ENCODE data around the gene BOD1L2. TPM values are rescaled to one million over a fixed set of nuclear protein-coding genes. Genes with fewer than 3 reads are reported as not detected.
A peak's percentile ranks its signal among the peaks of the same experiment; 100 is the strongest.

The BOD1L2 gene
- not detected for total RNA-seq
- not detected for polyA plus RNA-seq

- Mint-ChIP-seq H3K27ac (peak within 1 kb of the TSS in 1 of 3 donors; percentile 11), H3K4me3 (no peak within 1 kb of the TSS), H3K36me3 (no peaks in the 10 kb centered on the region), H3K4me1 (peaks cover 0 to 4% (median 0%) of the 10 kb centered on the region in 4 donors), H3K27me3 (peaks cover 37% of the 10 kb centered on the region), H3K9me3 (peaks cover 0 to 6% (median 0%) of the 10 kb centered on the region in 7 donors)
- H3K4me3 ChIP-seq (ENCODE audit: low read depth, low read length) = no peak within 1 kb of the TSS
- no peak for DNase-seq
- no peaks in the 10 kb centered on the region for H3K4me1 ChIP-seq (ENCODE audit: control insufficient read depth, insufficient read depth, low read length, poor library complexity, severe bottlenecking)
- no peaks in the 10 kb centered on the region for H3K9me3 ChIP-seq (ENCODE audit: control insufficient read depth in 2 of 2, low read length in 2 of 2)
- H3K27ac ChIP-seq (ENCODE audit: insufficient read depth, low read length, poor library complexity, severe bottlenecking) = no peak within 1 kb of the TSS
- no peak for ATAC-seq (ENCODE audit: low read depth in 2 of 2)
- no peaks in the 10 kb centered on the region for H3K36me3 ChIP-seq (ENCODE audit: control insufficient read depth, insufficient read depth, low read length)
- H3K27me3 ChIP-seq (ENCODE audit: control insufficient read depth, insufficient read depth, low read length) = peaks cover 2% of the 10 kb centered on the region
Observed at GRCh38 chr18:57146956-57147636, at the start of gene BOD1L2. BOD1L2 (plus strand) TSS chr18:57147087; CDS start chr18:57147313, 226 bp downstream.

GRCh38 chr18:57107140-57107832 is 39.6 kb upstream of the BOD1L2 start:
- ATAC-seq (ENCODE audit: low read depth in 2 of 2) = no peak
- H3K4me3 ChIP-seq (ENCODE audit: low read depth, low read length) = no peak overlapping the region
- no peak overlapping the region for H3K4me3 Mint-ChIP-seq
- H3K27me3 Mint-ChIP-seq = peaks cover 19% of the 10 kb centered on the region
- peak in 2 of 3 donors; percentile 1 to 13 for DNase-seq
- H3K4me1 ChIP-seq (ENCODE audit: control insufficient read depth, insufficient read depth, low read length, poor library complexity, severe bottlenecking) = no peaks in the 10 kb centered on the region
- H3K9me3 ChIP-seq (ENCODE audit: control insufficient read depth in 2 of 2, low read length in 2 of 2) = peaks cover 0 to 2% of the 10 kb centered on the region in 2 experiments
- no peaks in the 10 kb centered on the region for H3K36me3 ChIP-seq (ENCODE audit: control insufficient read depth, insufficient read depth, low read length)
- no peaks in the 10 kb centered on the region for H3K27me3 ChIP-seq (ENCODE audit: control insufficient read depth, insufficient read depth, low read length)
- H3K27ac Mint-ChIP-seq = no peak overlapping the region
- peaks cover 0 to 4% (median 1%) of the 10 kb centered on the region in 7 donors for H3K9me3 Mint-ChIP-seq
- H3K36me3 Mint-ChIP-seq = no peaks in the 10 kb centered on the region
- no peak overlapping the region for H3K27ac ChIP-seq (ENCODE audit: insufficient read depth, low read length, poor library complexity, severe bottlenecking)
- H3K4me1 Mint-ChIP-seq = peaks cover 0 to 5% (median 0%) of the 10 kb centered on the region in 4 donors

GRCh38 chr18:57110290-57110689 is 36.6 kb upstream of the BOD1L2 start:
- Histone ChIP-seq H3K9me3 (ENCODE audit: control insufficient read depth in 2 of 2, low read length in 2 of 2) (peaks cover 0 to 2% of the 10 kb centered on the region in 2 experiments), H3K4me3 (ENCODE audit: low read depth, low read length) (no peak overlapping the region), H3K27ac (ENCODE audit: insufficient read depth, low read length, poor library complexity, severe bottlenecking) (no peak overlapping the region), H3K27me3 (ENCODE audit: control insufficient read depth, insufficient read depth, low read length) (no peaks in the 10 kb centered on the region), H3K4me1 (ENCODE audit: control insufficient read depth, insufficient read depth, low read length, poor library complexity, severe bottlenecking) (no peaks in the 10 kb centered on the region), H3K36me3 (ENCODE audit: control insufficient read depth, insufficient read depth, low read length) (no peaks in the 10 kb centered on the region)
- Mint-ChIP-seq H3K4me3 (no peak overlapping the region), H3K4me1 (peaks cover 0 to 5% (median 0%) of the 10 kb centered on the region in 4 donors), H3K9me3 (peaks cover 0 to 4% (median 0%) of the 10 kb centered on the region in 7 donors), H3K27me3 (peaks cover 15% of the 10 kb centered on the region), H3K36me3 (no peaks in the 10 kb centered on the region), H3K27ac (no peak overlapping the region)
- ATAC-seq (ENCODE audit: low read depth in 2 of 2) (no peak), DNase-seq (no peak)

- ATAC-seq (ENCODE audit: low read depth in 2 of 2) = no peak
Observed at GRCh38 chr18:57113799-57114420, 33.0 kb upstream of the BOD1L2 start.

GRCh38 chr18:57116598-57117132 is 30.2 kb upstream of the BOD1L2 start:
- Mint-ChIP-seq H3K4me1 (no peaks in the 10 kb centered on the region), H3K27ac (no peak overlapping the region), H3K9me3 (peaks cover 0 to 2% (median 0%) of the 10 kb centered on the region in 7 donors), H3K36me3 (no peaks in the 10 kb centered on the region), H3K4me3 (no peak overlapping the region), H3K27me3 (peaks cover 11% of the 10 kb centered on the region)
- Histone ChIP-seq H3K27me3 (ENCODE audit: control insufficient read depth, insufficient read depth, low read length) (peaks cover 3% of the 10 kb centered on the region), H3K4me1 (ENCODE audit: control insufficient read depth, insufficient read depth, low read length, poor library complexity, severe bottlenecking) (no peaks in the 10 kb centered on the region), H3K9me3 (ENCODE audit: control insufficient read depth in 2 of 2, low read length in 2 of 2) (no peaks in the 10 kb centered on the region), H3K27ac (ENCODE audit: insufficient read depth, low read length, poor library complexity, severe bottlenecking) (no peak overlapping the region), H3K4me3 (ENCODE audit: low read depth, low read length) (no peak overlapping the region), H3K36me3 (ENCODE audit: control insufficient read depth, insufficient read depth, low read length) (no peaks in the 10 kb centered on the region)
- DNase-seq (no peak), ATAC-seq (ENCODE audit: low read depth in 2 of 2) (no peak)

More at GRCh38 chr18:57113799-57114420, 33.0 kb upstream of the BOD1L2 start:
- no peaks in the 10 kb centered on the region for H3K36me3 ChIP-seq (ENCODE audit: control insufficient read depth, insufficient read depth, low read length)
- no peak overlapping the region for H3K4me3 ChIP-seq (ENCODE audit: low read depth, low read length)
- H3K27me3 Mint-ChIP-seq = peaks cover 16% of the 10 kb centered on the region
- H3K27ac Mint-ChIP-seq = no peak overlapping the region
- no peaks in the 10 kb centered on the region for H3K9me3 ChIP-seq (ENCODE audit: control insufficient read depth in 2 of 2, low read length in 2 of 2)
- no peaks in the 10 kb centered on the region for H3K4me1 Mint-ChIP-seq
- H3K27ac ChIP-seq (ENCODE audit: insufficient read depth, low read length, poor library complexity, severe bottlenecking) = no peak overlapping the region
- no peaks in the 10 kb centered on the region for H3K36me3 Mint-ChIP-seq
- no peak for DNase-seq
- H3K4me1 ChIP-seq (ENCODE audit: control insufficient read depth, insufficient read depth, low read length, poor library complexity, severe bottlenecking) = no peaks in the 10 kb centered on the region
- peaks cover 0 to 2% (median 0%) of the 10 kb centered on the region in 7 donors for H3K9me3 Mint-ChIP-seq
- no peaks in the 10 kb centered on the region for H3K27me3 ChIP-seq (ENCODE audit: control insufficient read depth, insufficient read depth, low read length)
- H3K4me3 Mint-ChIP-seq = no peak overlapping the region

GRCh38 chr18:57121542-57122112 is 25.3 kb upstream of the BOD1L2 start:
- DNase-seq (no peak), ATAC-seq (ENCODE audit: low read depth in 2 of 2) (no peak)
- Mint-ChIP-seq H3K9me3 (peaks cover 0 to 2% (median 0%) of the 10 kb centered on the region in 7 donors), H3K27me3 (peaks cover 40% of the 10 kb centered on the region), H3K36me3 (no peaks in the 10 kb centered on the region), H3K27ac (no peak overlapping the region), H3K4me1 (no peaks in the 10 kb centered on the region), H3K4me3 (no peak overlapping the region)
- H3K36me3 ChIP-seq (ENCODE audit: control insufficient read depth, insufficient read depth, low read length) = no peaks in the 10 kb centered on the region
- no peak overlapping the region for H3K4me3 ChIP-seq (ENCODE audit: low read depth, low read length)
- no peak overlapping the region for H3K27ac ChIP-seq (ENCODE audit: insufficient read depth, low read length, poor library complexity, severe bottlenecking)
- no peaks in the 10 kb centered on the region for H3K9me3 ChIP-seq (ENCODE audit: control insufficient read depth in 2 of 2, low read length in 2 of 2)
- H3K4me1 ChIP-seq (ENCODE audit: control insufficient read depth, insufficient read depth, low read length, poor library complexity, severe bottlenecking) = no peaks in the 10 kb centered on the region
- peaks cover 7% of the 10 kb centered on the region for H3K27me3 ChIP-seq (ENCODE audit: control insufficient read depth, insufficient read depth, low read length)

DNA sequence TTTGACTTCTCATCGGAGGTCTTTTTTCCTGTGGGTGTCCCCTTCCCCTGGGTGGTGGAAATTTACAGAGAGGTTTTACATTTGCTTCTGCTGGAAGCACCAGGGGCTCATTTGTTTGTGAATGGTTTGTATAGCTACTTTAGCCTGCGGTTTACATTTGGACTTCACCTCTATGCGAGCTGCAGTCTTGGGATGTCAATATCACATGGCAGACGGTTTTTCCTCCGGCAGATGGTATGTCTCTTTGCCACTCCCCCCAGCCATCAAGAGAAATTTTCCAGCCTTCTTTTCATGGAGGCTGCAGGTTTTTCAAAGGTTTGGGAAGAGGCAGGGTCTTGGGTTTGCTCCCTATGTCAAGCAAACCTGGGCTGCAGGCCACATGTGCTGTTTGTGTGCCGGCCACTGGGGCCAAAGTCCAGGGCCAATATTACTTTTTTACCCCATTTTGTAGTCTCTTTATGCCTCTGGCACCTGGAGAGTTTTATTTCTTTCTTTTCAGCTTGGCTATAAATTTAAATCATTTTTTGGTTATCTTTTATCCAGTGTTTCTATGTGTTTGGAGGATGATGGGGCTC is 23.9 kb upstream of the BOD1L2 start:
- peaks cover 32% of the 10 kb centered on the region for H3K27me3 Mint-ChIP-seq
- peaks cover 0 to 3% (median 0%) of the 10 kb centered on the region in 7 donors for H3K9me3 Mint-ChIP-seq
- H3K27me3 ChIP-seq (ENCODE audit: control insufficient read depth, insufficient read depth, low read length) = peaks cover 7% of the 10 kb centered on the region
- H3K36me3 Mint-ChIP-seq = no peaks in the 10 kb centered on the region
- no peaks in the 10 kb centered on the region for H3K36me3 ChIP-seq (ENCODE audit: control insufficient read depth, insufficient read depth, low read length)
- no peak overlapping the region for H3K27ac ChIP-seq (ENCODE audit: insufficient read depth, low read length, poor library complexity, severe bottlenecking)
- H3K4me3 Mint-ChIP-seq = no peak overlapping the region
- H3K9me3 ChIP-seq (ENCODE audit: control insufficient read depth in 2 of 2, low read length in 2 of 2) = no peaks in the 10 kb centered on the region
- no peak overlapping the region for H3K27ac Mint-ChIP-seq
- H3K4me1 ChIP-seq (ENCODE audit: control insufficient read depth, insufficient read depth, low read length, poor library complexity, severe bottlenecking) = no peaks in the 10 kb centered on the region
- ATAC-seq (ENCODE audit: low read depth in 2 of 2) (no peak), DNase-seq (no peak)
- no peak overlapping the region for H3K4me3 ChIP-seq (ENCODE audit: low read depth, low read length)
- no peaks in the 10 kb centered on the region for H3K4me1 Mint-ChIP-seq
